ENCODE results near the gene GPATCH8.
"Not testable (repeated sequence)": the region's sequence is repeated elsewhere in the genome, so short reads cannot be mapped to it uniquely, and the experiment has no call there.

Gene GPATCH8

DNA sequence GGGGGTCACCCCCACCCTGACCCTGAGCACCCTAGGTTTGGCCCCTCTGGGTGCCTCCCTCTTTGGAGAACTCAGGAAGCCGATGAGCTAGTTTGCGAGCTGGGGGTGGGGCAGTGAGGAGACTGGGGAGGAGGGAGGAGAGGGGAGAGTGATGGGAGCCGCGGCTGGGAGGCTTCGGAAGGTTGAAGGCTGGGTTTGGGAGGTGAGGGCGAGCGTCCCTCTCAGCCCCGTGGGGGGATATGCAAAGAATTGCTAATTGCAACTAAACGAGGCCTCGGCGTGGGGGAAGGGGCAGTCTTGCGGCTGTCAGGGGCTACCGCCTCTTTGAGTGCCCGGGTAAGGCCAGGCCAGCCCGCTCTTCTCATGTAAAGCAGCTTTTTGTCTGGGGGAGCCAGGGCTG is 36.5 kb upstream of the GPATCH8 start:
- H3K4me3 ChIP-seq (ENCODE audit: low read depth, low read length) = no peak overlapping the region
- TF ChIP-seq, protein P1, sequence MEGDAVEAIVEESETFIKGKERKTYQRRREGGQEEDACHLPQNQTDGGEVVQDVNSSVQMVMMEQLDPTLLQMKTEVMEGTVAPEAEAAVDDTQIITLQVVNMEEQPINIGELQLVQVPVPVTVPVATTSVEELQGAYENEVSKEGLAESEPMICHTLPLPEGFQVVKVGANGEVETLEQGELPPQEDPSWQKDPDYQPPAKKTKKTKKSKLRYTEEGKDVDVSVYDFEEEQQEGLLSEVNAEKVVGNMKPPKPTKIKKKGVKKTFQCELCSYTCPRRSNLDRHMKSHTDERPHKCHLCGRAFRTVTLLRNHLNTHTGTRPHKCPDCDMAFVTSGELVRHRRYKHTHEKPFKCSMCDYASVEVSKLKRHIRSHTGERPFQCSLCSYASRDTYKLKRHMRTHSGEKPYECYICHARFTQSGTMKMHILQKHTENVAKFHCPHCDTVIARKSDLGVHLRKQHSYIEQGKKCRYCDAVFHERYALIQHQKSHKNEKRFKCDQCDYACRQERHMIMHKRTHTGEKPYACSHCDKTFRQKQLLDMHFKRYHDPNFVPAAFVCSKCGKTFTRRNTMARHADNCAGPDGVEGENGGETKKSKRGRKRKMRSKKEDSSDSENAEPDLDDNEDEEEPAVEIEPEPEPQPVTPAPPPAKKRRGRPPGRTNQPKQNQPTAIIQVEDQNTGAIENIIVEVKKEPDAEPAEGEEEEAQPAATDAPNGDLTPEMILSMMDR (IDR thresholded peaks at IDR 0.05; ENCODE audit: low read depth, low read length) = no peak
- in situ Hi-C loops (cut with HindIII; ENCODE audit: low sequenced_read_pairs) = no loop called here
- no peak for DNase-seq (ENCODE audit: low read depth, low spot score)

DNA sequence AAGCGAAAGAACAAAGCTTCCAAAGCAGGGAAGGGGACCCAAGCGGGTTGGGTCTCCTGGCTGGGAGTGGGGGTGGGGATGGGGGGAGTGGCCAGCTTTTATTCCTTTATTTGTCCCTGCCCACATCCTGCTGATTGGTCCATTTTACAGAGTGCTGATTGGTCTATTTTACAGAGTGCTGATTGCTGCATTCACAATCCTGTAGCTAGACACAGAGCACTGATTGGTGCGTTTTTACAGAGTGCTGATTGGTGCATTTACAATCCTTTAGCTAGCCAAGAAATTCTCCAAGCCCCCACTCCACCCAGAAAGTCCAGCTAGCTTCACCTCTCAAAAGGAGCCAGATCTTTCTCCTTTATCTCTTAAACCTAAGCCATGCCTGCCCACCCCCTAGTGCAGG is 34.7 kb upstream of the GPATCH8 start:
- in situ Hi-C loops (cut with HindIII; ENCODE audit: low sequenced_read_pairs); H3K4me3 ChIP-seq (ENCODE audit: low read depth, low read length); DNase-seq (ENCODE audit: low read depth, low spot score): not testable (repeated sequence)

DNA sequence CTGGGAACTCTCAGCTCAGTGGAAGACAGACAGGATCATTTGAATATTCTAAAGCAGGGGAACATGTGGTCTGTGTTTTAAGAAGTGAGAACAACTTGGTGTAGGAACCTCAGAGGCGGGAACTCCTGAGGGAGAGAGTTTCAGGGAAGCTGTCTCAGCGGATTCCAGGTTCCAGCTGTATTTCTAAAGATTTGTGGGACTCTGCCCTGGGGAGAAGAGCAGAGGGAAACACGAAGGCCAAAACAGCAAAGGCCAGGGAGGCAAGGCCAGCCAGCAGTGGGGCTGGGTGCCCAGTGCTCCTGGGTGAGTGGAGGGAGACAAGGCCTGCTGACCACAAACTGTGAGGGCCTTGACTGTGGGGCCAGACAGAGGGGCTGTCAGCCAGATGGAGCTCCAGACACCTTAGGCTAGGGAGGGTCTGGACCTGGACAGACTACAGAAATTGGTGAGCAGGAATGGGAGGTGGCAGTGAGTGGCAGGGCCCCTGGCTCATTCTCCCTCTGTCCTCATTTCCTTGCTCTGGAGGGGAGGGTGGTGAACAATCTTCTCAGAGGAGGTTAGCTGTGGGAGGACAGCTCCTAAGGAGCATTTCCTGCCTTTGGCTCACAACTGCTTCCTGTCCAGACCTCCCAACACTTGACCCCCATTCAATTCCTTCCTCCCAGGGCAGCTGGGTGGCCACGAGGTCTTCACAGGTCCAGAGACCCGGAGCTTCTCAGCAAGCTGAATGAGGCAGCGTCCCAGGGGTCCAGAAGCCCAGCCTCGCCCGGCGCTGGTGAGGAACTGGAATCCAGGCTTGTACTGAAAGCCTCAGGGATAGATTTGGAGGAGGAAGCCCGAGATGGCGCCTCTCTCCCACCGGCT is 33.1 kb upstream of the GPATCH8 start:
- in situ Hi-C loops (cut with HindIII; ENCODE audit: low sequenced_read_pairs) = no loop called here
- no peak for DNase-seq (ENCODE audit: low read depth, low spot score)
- no peak overlapping the region for H3K4me3 ChIP-seq (ENCODE audit: low read depth, low read length)
- TF ChIP-seq, protein P1 (IDR thresholded peaks at IDR 0.05; ENCODE audit: low read depth, low read length) = no peak

DNA sequence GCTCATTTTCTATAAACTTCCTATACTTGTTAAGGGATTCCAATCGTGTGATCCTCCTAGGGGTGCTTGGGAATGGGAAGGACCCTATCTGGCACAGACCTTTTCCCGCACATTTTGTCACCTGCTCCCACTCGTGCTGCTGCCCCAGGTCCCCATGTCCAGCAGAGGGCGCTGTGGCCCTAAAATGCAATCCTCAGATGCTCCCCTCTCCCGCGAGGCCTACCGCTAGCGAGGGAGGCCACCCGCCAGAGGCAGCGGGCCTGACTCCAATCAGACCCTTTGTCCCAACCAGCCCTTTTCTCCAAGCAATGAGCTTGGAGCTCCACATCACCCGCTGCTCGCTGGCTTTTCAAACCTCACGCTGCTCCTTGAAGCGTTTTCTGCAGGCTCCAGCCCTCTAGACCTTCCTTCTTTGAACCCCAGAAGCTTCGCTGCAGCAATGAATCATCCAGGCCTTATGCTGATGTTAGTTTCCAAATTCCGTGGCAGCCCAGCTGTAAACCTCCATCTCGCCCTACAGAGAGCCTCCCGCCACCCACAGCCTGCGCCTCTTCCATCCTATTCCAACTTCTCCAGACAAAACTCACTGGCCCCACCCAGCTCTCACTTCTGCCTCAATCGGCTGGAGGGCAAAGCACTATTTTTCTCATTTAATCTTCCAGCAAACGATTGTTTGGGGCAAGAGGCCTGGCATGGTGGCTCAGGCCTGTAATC is 30.5 kb upstream of the GPATCH8 start:
- TF ChIP-seq, protein P1 (IDR thresholded peaks at IDR 0.05; ENCODE audit: low read depth, low read length) = peak; percentile 94
- H3K4me3 ChIP-seq (ENCODE audit: low read depth, low read length) = no peak overlapping the region
- in situ Hi-C loops (cut with HindIII; ENCODE audit: low sequenced_read_pairs) = no loop called here
- peak; percentile 90 for DNase-seq (ENCODE audit: low read depth, low spot score)

DNA sequence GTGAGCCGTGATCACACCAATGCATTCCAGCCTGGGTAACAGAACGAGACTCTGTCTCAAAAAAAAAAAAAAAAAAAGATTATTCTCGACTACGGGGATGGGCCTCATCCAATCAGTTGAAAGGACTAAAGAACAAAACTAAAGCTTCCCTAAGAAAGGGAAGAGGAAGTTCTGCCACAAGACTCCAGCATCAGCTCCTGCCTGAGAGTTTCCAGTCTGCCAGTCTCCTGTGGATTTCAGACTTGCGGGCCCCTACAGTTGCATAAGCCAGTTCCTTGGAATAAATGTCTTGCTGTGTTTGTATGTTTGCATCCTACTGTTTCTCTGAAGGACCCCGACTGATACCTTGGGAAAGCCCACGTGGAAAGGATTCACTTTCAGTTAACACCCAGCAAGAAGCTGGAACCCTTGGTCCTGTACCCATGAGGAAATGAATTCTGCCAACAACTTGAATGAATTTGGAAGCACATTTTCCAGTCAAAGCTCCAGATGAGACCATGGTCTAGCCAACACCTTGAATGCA is 27.8 kb upstream of the GPATCH8 start:
- H3K4me3 ChIP-seq (ENCODE audit: low read depth, low read length) = no peak overlapping the region
- in situ Hi-C loops (cut with HindIII; ENCODE audit: low sequenced_read_pairs) = no loop called here
- DNase-seq (ENCODE audit: low read depth, low spot score) = no peak
- TF ChIP-seq, protein P1 (IDR thresholded peaks at IDR 0.05; ENCODE audit: low read depth, low read length) = no peak

DNA sequence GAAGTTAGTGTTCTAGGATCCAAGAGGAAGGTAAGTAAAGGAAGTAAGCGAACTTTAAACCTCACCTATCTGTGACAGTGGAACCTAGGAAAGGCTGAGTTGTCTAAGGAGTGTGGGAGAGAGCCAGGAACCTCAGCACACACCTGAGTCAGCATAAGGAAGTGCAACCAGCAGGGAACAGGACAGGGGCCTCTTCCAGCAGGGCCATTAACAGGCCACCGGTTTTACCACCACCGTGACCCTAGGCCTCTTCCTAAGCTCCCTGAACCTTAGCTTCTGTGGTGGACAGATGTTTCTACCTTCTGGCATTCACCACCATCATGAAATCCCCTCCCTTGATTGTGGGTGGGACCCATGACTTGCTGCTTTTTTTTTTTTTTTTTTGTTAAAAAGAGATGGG is 26.7 kb upstream of the GPATCH8 start:
- in situ Hi-C loops (cut with HindIII; ENCODE audit: low sequenced_read_pairs) = no loop called here
- DNase-seq (ENCODE audit: low read depth, low spot score) = no peak
- TF ChIP-seq, protein P1 (IDR thresholded peaks at IDR 0.05; ENCODE audit: low read depth, low read length) = no peak
- no peak overlapping the region for H3K4me3 ChIP-seq (ENCODE audit: low read depth, low read length)

DNA sequence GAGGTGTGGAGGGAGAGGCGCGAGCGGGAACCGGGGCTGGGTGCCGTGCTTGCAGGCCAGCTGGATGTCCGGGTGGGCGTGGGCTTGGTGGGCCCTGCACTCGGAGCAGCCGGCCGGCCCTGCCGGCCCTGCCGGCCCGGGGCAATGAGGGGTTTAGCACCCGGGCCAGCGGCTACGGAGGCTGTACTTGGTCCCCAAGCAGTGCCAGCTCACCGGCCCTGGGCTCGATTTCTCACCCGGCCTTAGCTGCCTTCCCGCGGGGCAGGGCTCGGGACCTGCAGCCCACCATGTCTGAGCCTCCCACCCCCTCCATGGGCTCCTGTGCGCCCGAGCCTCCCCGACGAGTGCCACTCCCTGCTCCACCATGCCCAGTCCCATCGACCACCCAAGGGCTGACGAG is 24.7 kb upstream of the GPATCH8 start:
- TF ChIP-seq, protein P1 (IDR thresholded peaks at IDR 0.05; ENCODE audit: low read depth, low read length) = no peak
- in situ Hi-C loops (cut with HindIII; ENCODE audit: low sequenced_read_pairs) = no loop called here
- H3K4me3 ChIP-seq (ENCODE audit: low read depth, low read length) = no peak overlapping the region

More for the DNA sequence above, 24.7 kb upstream of the GPATCH8 start:
- no peak for DNase-seq (ENCODE audit: low read depth, low spot score)
